ENCODE measurements around the gene MEF2C. TPM values are rescaled to one million over a fixed set of nuclear protein-coding genes. Genes with fewer than 3 reads are reported as not detected.

The MEF2C gene
- total and polyA plus RNA-seq, 2 of the 13 experiments (the other 11 are each of a cell fraction or from before 2014, with no cell fraction given) = 0.02 TPM; not detected in 1

DNA sequence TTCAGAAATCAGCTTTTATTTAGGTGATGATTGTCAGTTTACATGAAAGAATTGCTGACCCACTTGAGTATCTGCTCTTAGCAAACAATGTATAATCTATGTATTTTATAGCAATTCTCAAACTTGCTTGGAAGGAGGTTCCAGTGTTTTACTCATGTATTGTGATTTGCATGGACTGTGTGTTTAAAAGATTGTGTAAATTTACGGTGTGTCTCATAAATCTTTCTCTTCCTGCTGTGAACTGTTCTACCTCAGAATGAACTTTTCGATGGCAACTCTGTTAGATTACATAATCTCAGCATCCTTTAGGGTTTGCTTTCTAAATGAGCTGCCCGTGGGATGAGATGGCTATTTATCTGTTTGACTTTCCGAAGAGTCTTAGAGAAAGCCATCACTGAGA is 122.5 kb downstream of the MEF2C start (continued):
- TF ChIP-seq, protein P1, sequence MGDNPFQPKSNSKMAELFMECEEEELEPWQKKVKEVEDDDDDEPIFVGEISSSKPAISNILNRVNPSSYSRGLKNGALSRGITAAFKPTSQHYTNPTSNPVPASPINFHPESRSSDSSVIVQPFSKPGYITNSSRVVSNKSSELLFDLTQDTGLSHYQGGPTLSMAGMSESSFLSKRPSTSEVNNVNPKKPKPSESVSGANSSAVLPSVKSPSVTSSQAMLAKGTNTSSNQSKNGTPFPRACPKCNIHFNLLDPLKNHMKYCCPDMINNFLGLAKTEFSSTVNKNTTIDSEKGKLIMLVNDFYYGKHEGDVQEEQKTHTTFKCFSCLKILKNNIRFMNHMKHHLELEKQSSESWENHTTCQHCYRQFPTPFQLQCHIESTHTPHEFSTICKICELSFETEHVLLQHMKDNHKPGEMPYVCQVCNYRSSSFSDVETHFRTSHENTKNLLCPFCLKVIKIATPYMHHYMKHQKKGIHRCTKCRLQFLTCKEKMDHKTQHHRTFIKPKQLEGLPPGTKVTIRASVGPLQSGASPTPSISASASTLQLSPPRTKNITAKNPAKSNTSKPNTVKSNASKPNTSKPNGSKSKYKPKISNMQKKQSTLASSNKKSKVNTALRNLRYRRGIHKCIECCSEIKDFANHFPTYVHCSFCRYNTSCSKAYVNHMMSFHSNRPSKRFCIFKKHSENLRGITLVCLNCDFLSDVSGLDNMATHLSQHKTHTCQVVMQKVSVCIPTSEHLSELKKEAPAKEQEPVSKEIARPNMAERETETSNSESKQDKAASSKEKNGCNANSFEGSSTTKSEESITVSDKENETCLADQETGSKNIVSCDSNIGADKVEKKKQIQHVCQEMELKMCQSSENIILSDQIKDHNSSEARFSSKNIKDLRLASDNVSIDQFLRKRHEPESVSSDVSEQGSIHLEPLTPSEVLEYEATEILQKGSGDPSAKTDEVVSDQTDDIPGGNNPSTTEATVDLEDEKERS (CRISPR knock-in tag; IDR thresholded peaks at IDR 0.05) = no peak
- TF ChIP-seq ZNF570 (CRISPR knock-in tag; IDR thresholded peaks at IDR 0.05; ENCODE audit: borderline replicate concordance) = no peak

DNA sequence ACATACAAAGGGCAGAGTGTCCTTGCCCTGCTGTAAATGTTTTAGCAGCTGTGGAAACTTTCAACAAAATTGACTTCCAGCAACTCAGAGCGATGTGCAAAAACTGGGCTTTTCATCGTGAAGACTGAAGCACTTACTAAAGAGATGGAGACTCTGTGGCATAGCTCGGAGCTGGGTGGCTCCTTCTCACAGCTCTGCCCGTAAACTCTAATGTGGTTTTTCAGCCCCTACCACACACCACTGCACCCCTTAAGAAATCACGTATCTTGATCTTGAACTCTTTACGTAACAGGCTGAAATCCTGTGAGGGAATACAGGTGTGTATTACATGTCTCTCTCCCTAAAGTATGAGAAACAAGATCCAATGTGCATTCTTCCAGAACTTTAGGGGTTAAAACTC is 124.4 kb downstream of the MEF2C start:
- in situ Hi-C loops (cut with HindIII; ENCODE audit: extremely low pct_ligation_motif_present, low pct_unique_long_range_greater_than_20kb) = no loop called here

More for the DNA sequence above, 124.4 kb downstream of the MEF2C start:
- Histone ChIP-seq H3K79me2 (ENCODE audit: insufficient read depth, low read length) (no peaks in the 10 kb centered on the region), H3K9me3 (ENCODE audit: low read length) (no peaks in the 10 kb centered on the region), H2AFZ (ENCODE audit: low read length) (no peak overlapping the region), H3K27me3 (ENCODE audit: control insufficient read depth in 1 of 2, insufficient read depth in 2 of 2, low read length in 2 of 2) (peaks cover 0 to 7% of the 10 kb centered on the region in 2 experiments; a peak in 3 of 5 replicates), H3K27ac (ENCODE audit: extremely low read length, insufficient read depth, low read length) (no peak overlapping the region), H3K4me3 (replicated peaks in 1 of 3; ENCODE audit: insufficient read depth in 1 of 3, low read depth in 2 of 3, low read length in 3 of 3) (no peak overlapping the region), H4K20me1 (ENCODE audit: insufficient read depth, low read length) (no peaks in the 10 kb centered on the region), H3K4me1 (ENCODE audit: insufficient read depth, low read length) (no peaks in the 10 kb centered on the region), H3K9ac (ENCODE audit: insufficient read depth, low read depth, low read length) (no peak overlapping the region), H3K4me2 (ENCODE audit: low read depth, low read length) (no peak overlapping the region), H3K36me3 (replicated peaks in 1 of 2; ENCODE audit: control insufficient read depth in 1 of 2, insufficient read depth in 2 of 2, low read length in 2 of 2) (no peaks in the 10 kb centered on the region)
- FAIRE-seq (no peak), ATAC-seq (no peak), DNase-seq (ENCODE audit: low spot score) (no peak)
- ChIA-PET POLR2A (no interaction called here), CTCF (ENCODE audit: low intra/inter-chr PET ratio, low total read pairs) (no interaction called here)
- whole genome bisulfite sequencing (ENCODE audit: low lambda C conversion rate) = 43% methylated on average over 6 of the region's 6 CpGs
- no peak for TF ChIP-seq NR2F2 (IDR thresholded peaks at IDR 0.05; ENCODE audit: borderline replicate concordance, low read depth)
- TF ChIP-seq ZNF350 (CRISPR knock-in tag; IDR thresholded peaks at IDR 0.05; ENCODE audit: borderline replicate concordance, low read depth) = no peak
- no peak for TF ChIP-seq ATM (IDR thresholded peaks at IDR 0.05; ENCODE audit: borderline replicate concordance)
- TF ChIP-seq ZNF441 (CRISPR knock-in tag; IDR thresholded peaks at IDR 0.05; ENCODE audit: borderline replicate concordance) = no peak
- TF ChIP-seq, protein P2, sequence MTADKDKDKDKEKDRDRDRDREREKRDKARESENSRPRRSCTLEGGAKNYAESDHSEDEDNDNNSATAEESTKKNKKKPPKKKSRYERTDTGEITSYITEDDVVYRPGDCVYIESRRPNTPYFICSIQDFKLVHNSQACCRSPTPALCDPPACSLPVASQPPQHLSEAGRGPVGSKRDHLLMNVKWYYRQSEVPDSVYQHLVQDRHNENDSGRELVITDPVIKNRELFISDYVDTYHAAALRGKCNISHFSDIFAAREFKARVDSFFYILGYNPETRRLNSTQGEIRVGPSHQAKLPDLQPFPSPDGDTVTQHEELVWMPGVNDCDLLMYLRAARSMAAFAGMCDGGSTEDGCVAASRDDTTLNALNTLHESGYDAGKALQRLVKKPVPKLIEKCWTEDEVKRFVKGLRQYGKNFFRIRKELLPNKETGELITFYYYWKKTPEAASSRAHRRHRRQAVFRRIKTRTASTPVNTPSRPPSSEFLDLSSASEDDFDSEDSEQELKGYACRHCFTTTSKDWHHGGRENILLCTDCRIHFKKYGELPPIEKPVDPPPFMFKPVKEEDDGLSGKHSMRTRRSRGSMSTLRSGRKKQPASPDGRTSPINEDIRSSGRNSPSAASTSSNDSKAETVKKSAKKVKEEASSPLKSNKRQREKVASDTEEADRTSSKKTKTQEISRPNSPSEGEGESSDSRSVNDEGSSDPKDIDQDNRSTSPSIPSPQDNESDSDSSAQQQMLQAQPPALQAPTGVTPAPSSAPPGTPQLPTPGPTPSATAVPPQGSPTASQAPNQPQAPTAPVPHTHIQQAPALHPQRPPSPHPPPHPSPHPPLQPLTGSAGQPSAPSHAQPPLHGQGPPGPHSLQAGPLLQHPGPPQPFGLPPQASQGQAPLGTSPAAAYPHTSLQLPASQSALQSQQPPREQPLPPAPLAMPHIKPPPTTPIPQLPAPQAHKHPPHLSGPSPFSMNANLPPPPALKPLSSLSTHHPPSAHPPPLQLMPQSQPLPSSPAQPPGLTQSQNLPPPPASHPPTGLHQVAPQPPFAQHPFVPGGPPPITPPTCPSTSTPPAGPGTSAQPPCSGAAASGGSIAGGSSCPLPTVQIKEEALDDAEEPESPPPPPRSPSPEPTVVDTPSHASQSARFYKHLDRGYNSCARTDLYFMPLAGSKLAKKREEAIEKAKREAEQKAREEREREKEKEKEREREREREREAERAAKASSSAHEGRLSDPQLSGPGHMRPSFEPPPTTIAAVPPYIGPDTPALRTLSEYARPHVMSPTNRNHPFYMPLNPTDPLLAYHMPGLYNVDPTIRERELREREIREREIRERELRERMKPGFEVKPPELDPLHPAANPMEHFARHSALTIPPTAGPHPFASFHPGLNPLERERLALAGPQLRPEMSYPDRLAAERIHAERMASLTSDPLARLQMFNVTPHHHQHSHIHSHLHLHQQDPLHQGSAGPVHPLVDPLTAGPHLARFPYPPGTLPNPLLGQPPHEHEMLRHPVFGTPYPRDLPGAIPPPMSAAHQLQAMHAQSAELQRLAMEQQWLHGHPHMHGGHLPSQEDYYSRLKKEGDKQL (CRISPR knock-in tag; IDR thresholded peaks at IDR 0.05; ENCODE audit: low read depth) = no peak
- no peak for TF ChIP-seq TEF (CRISPR knock-in tag; IDR thresholded peaks at IDR 0.05)
- no peak for TF ChIP-seq KLF6 (CRISPR knock-in tag; IDR thresholded peaks at IDR 0.05)
- TF ChIP-seq ZNF83 (CRISPR knock-in tag; IDR thresholded peaks at IDR 0.05; ENCODE audit: borderline replicate concordance) = no peak
- no TSS peak for BruUV-seq (replicated peaks)
- intact Hi-C loops (cut with micrococcal nuclease; ENCODE audit: unreplicated experiment) = no loop called here
